Activated B cell treated with CpG ODN at 0.5 μM for 24 hours (primary cell): ENCODE data around the gene ECD. TPM values are rescaled to one million over a fixed set of nuclear protein-coding genes. Genes with fewer than 3 reads are reported as not detected.

Experiments used
- ATAC-seq: fragments of 200-7000 bp; cut with Tn5 transposase; one replicate; pipeline ENCODE4 v1.10.0; 2021; ENCODE audit warnings: low read depth, mild to moderate bottlenecking, moderate library complexity
- CTCF ChIA-PET: fragments of 350-600 bp; sonication (Branson Sonifier 250); formaldehyde crosslinking; loops from one replicate; lab custom pipeline; 2021; ENCODE audit warnings: antibody characterized with exemption; lab: Charles Lee
- POLR2A ChIA-PET: fragments of 350-600 bp; sonication (Branson Sonifier 250); formaldehyde crosslinking; loops from one replicate; lab custom pipeline; 2021; ENCODE audit warnings: antibody characterized with exemption; lab: Charles Lee
- DNase-seq: peaks from one replicate; pipeline ENCODE4 v3.0.0; 2022
- H3K27ac Mint-ChIP-seq: one replicate; pipeline ENCODE4 v1.8.0; 2020; ENCODE audit warnings: mixed read lengths
- H3K27me3 Mint-ChIP-seq: one replicate; pipeline ENCODE4 v1.8.0; 2021; ENCODE audit warnings: mixed read lengths
- H3K36me3 Mint-ChIP-seq: one replicate; pipeline ENCODE4 v1.8.0; 2021; ENCODE audit warnings: low read depth, mixed read lengths
- H3K4me1 Mint-ChIP-seq: one replicate; pipeline ENCODE4 v1.8.0; 2021; ENCODE audit warnings: mixed read lengths
- H3K4me3 Mint-ChIP-seq: one replicate; pipeline ENCODE4 v1.8.0; 2020; ENCODE audit warnings: mild to moderate bottlenecking, mixed read lengths
- H3K9me3 Mint-ChIP-seq: one replicate; pipeline ENCODE4 v1.8.0; 2020; ENCODE audit warnings: mixed read lengths
- intact Hi-C: fragments of 100-400 bp; cut with micrococcal nuclease; formaldehyde crosslinking; loops from one replicate; pipeline ENCODE4 v1.15.1; 2024
- total RNA-seq: library from RNA; stranded (reverse); gene quantifications from 2 replicates; pipeline ENCODE4 v1.2.3, GENCODE V29; 2022
- TF ChIP-seq, protein P1 (sequence below): fragments of 200-600 bp; IDR thresholded peaks from one replicate; pipeline ENCODE4 v1.8.0; 2022; ENCODE audit warnings: antibody characterized with exemption, mild to moderate bottlenecking

ECD gene
- total RNA-seq, 1 donor from 2014 or later: 35.0 TPM

DNA sequence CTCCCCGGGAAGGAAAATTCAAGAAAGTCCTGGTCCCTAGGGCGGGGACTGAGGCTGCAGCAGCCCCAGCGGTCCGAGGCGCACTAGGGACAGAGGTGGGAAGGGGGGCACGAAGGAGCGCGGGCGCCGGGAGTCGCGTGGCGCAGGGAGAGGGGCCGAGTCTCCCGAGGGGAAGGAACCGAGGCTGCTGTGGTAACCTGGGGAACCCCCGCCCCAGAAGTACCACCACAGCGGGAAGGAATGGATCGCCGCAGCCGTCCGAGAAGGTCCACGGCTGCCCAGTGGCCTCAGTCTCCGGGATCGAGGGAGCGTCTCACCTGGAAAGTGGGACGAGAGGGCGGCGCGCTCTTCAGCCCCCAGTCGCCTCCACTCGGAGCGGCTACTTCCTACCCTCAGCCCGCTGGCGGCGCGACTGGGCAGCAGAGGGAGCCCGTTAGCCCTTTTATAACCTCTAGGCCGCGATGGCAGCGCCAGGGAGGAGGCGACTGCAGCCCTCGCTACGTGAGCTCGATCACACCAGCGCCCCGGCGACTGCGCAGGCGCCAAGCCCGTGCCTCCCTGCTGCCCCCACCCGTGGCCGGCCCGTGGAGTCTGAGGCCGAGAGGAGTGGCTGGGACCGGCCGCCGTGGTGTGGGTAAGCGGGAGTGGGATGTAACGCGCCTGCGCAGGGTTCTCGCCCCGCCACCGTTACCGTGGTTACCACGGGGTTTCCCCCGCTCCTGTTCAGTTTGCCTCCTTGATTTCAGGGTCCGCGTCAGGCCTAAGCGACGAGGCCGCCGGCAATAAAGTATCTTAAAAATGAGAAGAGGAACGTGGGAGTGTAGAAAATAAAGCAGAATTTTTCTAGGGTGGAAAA is 71.1 kb downstream of the ECD start, which contains the start of gene P4HA1:
Gene P4HA1 (minus strand): TSS at position 418 of the 856 bp plus-strand sequence. CDS start 21,983 bp downstream, outside the sequence.
- peak; percentile 95 for DNase-seq
- CTCF ChIA-PET: interaction anchor here (0.5 to 4.2 kb wide), 19 partner anchors 14 to 731 kb away, joined by 3 to 42 read pairs (median 3); partner anchors contain the start of genes CFAP70, ECD, FAM149B1 and NUDT13
- H3K27ac Mint-ChIP-seq: peak within 1 kb of the TSS; percentile 88

DNA sequence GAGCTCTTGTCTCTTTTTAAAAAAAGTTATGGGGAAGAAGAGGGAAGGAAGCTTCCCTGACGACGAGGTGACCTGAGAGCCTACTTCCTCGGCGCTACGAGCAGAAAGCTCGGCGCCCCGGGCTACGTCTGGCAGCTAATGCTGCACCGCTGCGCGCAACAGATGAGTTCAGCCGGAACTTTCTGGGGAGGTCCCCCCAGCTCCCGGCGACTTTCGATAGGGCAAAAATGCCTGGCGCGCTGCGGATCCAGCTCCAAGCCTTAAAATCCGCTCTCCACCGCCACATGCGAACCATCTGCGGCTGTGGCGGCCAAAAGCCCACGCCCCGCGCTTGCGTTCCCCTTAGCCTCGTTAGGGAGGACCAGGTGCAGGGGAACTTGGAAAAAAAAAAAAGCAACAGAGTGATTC is 71.8 kb downstream of the ECD start:
- H3K27ac Mint-ChIP-seq: peak overlapping the region; percentile 88
- H3K27me3 Mint-ChIP-seq: no peaks in the 10 kb centered on the region
- POLR2A ChIA-PET: interaction anchor here (0.6 to 6.3 kb wide), 27 partner anchors 10 to 1215 kb away, joined by 3 to 64 read pairs (median 5); partner anchors contain the start of genes DNAJB12, DNAJC9, ECD and FAM149B1
- no peaks in the 10 kb centered on the region for H3K9me3 Mint-ChIP-seq
- H3K36me3 Mint-ChIP-seq: peaks cover 14% of the 10 kb centered on the region
- intact Hi-C loops: loop anchor here (1.0 to 5.0 kb wide), 8 partner anchors 14 to 879 kb away; partner anchors contain the start of genes ANAPC16, ANXA7, ASCC1 and MCU
- ATAC-seq (peak; percentile 37), DNase-seq (peak; percentile 64)
- CTCF ChIA-PET: interaction anchor here (0.5 to 4.2 kb wide), 10 partner anchors 14 to 730 kb away, joined by 3 to 42 read pairs (median 4); partner anchors contain the start of genes ECD, FAM149B1 and NUDT13
- peak overlapping the region; percentile 96 for H3K4me3 Mint-ChIP-seq
- TF ChIP-seq, protein P1, sequence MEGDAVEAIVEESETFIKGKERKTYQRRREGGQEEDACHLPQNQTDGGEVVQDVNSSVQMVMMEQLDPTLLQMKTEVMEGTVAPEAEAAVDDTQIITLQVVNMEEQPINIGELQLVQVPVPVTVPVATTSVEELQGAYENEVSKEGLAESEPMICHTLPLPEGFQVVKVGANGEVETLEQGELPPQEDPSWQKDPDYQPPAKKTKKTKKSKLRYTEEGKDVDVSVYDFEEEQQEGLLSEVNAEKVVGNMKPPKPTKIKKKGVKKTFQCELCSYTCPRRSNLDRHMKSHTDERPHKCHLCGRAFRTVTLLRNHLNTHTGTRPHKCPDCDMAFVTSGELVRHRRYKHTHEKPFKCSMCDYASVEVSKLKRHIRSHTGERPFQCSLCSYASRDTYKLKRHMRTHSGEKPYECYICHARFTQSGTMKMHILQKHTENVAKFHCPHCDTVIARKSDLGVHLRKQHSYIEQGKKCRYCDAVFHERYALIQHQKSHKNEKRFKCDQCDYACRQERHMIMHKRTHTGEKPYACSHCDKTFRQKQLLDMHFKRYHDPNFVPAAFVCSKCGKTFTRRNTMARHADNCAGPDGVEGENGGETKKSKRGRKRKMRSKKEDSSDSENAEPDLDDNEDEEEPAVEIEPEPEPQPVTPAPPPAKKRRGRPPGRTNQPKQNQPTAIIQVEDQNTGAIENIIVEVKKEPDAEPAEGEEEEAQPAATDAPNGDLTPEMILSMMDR: no peak
- peaks cover 32% of the 10 kb centered on the region for H3K4me1 Mint-ChIP-seq

More for the DNA sequence above, 71.1 kb downstream of the ECD start, which contains the start of gene P4HA1:
- Mint-ChIP-seq H3K4me1 (peaks cover 30% of the 10 kb centered on the region), H3K36me3 (peaks cover 12% of the 10 kb centered on the region), H3K4me3 (peak within 1 kb of the TSS; percentile 96), H3K9me3 (no peaks in the 10 kb centered on the region), H3K27me3 (no peaks in the 10 kb centered on the region)
- peak; percentile 92 for ATAC-seq
- intact Hi-C loops: loop anchor here (1.0 to 5.0 kb wide), 11 partner anchors 14 to 879 kb away; partner anchors contain the start of genes ANAPC16, ANXA7, ASCC1 and DNAJC9
- POLR2A ChIA-PET: interaction anchor here (0.6 to 6.3 kb wide), 30 partner anchors 10 to 1215 kb away, joined by 3 to 64 read pairs (median 4); partner anchors contain the start of genes DNAJB12, DNAJC9, ECD and FAM149B1
- TF ChIP-seq, protein P1: peak; percentile 23

- Mint-ChIP-seq H3K36me3 (peaks cover 14% of the 10 kb centered on the region), H3K9me3 (no peaks in the 10 kb centered on the region), H3K27me3 (no peaks in the 10 kb centered on the region), H3K4me1 (peaks cover 32% of the 10 kb centered on the region), H3K4me3 (peak overlapping the region; percentile 96), H3K27ac (peak overlapping the region; percentile 88)
- CTCF ChIA-PET: interaction anchor here (0.6 to 4.2 kb wide), 8 partner anchors 15 to 730 kb away, joined by 3 to 42 read pairs (median 6); partner anchors contain the start of genes ECD, FAM149B1 and NUDT13
- ATAC-seq: no peak
- POLR2A ChIA-PET: interaction anchor here (0.6 to 6.3 kb wide), 33 partner anchors 11 to 1502 kb away, joined by 3 to 64 read pairs (median 4); partner anchors contain the start of genes DNAJB12, DNAJC9, ECD and FAM149B1
- intact Hi-C loops: loop anchor here (1.0 to 5.0 kb wide), 9 partner anchors 15 to 878 kb away; partner anchors contain the start of genes ANAPC16, ANXA7, ASCC1 and MCU
- DNase-seq: peak; percentile 24
- TF ChIP-seq, protein P1: no peak
Measured at GRCh38 chr10:73095481-73096021, 72.3 kb downstream of the ECD start.

DNA sequence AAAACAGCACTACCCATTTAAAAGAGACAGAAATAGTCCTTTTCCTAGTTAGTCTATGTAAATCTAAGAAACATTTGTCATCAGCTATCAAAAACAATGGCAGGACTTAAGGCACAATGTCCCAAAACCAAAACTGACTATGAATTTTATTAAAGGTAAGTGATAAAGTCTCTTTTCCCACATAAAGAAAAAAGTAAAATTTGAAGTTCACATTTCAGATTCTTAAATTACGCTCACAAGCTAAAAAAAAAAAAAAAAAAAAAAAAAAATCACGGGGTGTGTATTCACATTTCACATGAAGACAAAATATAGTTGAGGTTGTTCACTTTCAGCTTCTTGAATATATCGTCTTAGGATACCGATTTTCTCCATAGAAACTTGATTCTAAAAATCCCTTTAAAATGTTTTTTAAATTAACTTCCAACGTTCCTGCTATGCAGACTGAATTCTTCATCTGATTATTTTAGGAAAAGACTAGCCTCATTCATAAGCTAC is 72.8 kb downstream of the ECD start:
- H3K9me3 Mint-ChIP-seq: no peaks in the 10 kb centered on the region
- H3K4me1 Mint-ChIP-seq: peaks cover 32% of the 10 kb centered on the region
- H3K36me3 Mint-ChIP-seq: peaks cover 14% of the 10 kb centered on the region
- TF ChIP-seq, protein P1: no peak
- H3K27ac Mint-ChIP-seq: peak overlapping the region; percentile 88
- ATAC-seq: no peak
- intact Hi-C loops: loop anchor here (2.0 to 5.0 kb wide), 2 partner anchors 14 to 878 kb away; partner anchors contain the start of genes ANAPC16 and ASCC1
- H3K4me3 Mint-ChIP-seq: peak overlapping the region; percentile 96
- no peak for DNase-seq
- no peaks in the 10 kb centered on the region for H3K27me3 Mint-ChIP-seq
- ChIA-PET POLR2A (interaction anchor here (0.6 to 6.3 kb wide), 17 partner anchors 13 to 1503 kb away, joined by 3 to 64 read pairs (median 6); partner anchors contain the start of genes DNAJB12, DNAJC9, ECD and FAM149B1), CTCF (interaction anchor here (0.6 to 4.2 kb wide), 5 partner anchors 15 to 141 kb away, joined by 5 to 42 read pairs (median 14); partner anchors contain the start of genes ECD, FAM149B1 and NUDT13)
